ENCODE data around the gene MYZAP.

DNA sequence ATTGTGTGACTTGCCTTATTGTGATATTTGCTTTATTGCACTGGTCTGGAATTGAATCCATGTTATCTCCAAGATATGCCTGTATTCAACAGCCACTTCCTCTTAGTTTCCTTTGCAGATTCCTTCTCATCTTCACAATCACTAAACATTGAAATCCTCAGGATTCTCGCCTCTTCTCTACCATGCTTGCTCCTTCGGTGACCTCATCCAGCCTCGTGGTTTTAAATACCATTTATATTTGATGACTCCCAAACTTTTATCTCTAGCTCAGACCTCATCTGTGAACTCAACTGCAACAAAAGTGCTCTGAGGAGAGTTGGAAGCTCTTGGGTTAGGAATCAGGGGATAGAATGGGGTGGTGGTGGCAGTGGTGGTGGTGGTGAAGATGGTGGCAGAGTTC is 134.7 kb downstream of the MYZAP start:
- TF ChIP-seq CTCF (IDR thresholded peaks at IDR 0.05 in 8 of 11, conservative IDR thresholded peaks at IDR 0.05 in 3 of 11): no peak
- TF ChIP-seq POLR2A (IDR thresholded peaks at IDR 0.05): no peak

Data from spleen (tissue), 7 donors.